Fibroblast of mammary gland (primary cell): ENCODE measurements around the gene KLF13.

Experiments
- DNase-seq: peaks from one replicate; pipeline ENCODE4 v3.0.0-alpha.2; 2010; ENCODE audit warnings: low read depth
- H3K4me3 ChIP-seq: 2 replicates; pipeline ENCODE4 v1.5.1; 2011; ENCODE audit warnings: low read depth, mild to moderate bottlenecking, low read length, moderate library complexity; ENCODE audit not compliant: control insufficient read depth
- TF ChIP-seq, protein P1 (sequence below): conservative IDR thresholded peaks from 2 replicates; pipeline ENCODE4 v1.5.1; 2011; ENCODE audit warnings: low read depth, low read length, inconsistent platforms; ENCODE audit not compliant: control insufficient read depth, insufficient read depth

Gene KLF13

DNA sequence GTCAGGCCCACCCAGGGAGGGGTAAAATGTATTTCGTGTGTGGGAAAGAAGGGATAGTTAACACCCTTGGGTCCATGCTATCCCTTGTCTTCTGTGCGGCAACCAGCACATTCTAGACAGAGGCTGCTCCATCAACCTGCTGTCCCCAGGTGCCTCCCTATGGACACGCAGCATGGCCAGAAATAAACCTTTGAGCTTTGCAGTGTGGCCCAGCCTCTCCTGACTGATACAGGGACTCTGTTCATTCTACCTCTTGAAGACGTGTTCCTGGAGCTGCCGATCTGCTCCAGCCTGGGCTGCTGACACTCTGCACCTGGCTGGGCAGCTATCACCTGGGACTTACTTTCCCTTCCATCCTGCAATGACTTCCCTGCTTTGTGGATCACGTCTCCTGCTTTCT lies 4.1 kb upstream of the KLF13 start:
- TF ChIP-seq, protein P1, sequence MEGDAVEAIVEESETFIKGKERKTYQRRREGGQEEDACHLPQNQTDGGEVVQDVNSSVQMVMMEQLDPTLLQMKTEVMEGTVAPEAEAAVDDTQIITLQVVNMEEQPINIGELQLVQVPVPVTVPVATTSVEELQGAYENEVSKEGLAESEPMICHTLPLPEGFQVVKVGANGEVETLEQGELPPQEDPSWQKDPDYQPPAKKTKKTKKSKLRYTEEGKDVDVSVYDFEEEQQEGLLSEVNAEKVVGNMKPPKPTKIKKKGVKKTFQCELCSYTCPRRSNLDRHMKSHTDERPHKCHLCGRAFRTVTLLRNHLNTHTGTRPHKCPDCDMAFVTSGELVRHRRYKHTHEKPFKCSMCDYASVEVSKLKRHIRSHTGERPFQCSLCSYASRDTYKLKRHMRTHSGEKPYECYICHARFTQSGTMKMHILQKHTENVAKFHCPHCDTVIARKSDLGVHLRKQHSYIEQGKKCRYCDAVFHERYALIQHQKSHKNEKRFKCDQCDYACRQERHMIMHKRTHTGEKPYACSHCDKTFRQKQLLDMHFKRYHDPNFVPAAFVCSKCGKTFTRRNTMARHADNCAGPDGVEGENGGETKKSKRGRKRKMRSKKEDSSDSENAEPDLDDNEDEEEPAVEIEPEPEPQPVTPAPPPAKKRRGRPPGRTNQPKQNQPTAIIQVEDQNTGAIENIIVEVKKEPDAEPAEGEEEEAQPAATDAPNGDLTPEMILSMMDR = no peak
- H3K4me3 ChIP-seq = no peak overlapping the region
- DNase-seq = no peak

GRCh38 chr15:31323627-31324026 lies 3.0 kb upstream of the KLF13 start:
- TF ChIP-seq, protein P1 = no peak
- DNase-seq = no peak
- H3K4me3 ChIP-seq = no peak overlapping the region

DNA sequence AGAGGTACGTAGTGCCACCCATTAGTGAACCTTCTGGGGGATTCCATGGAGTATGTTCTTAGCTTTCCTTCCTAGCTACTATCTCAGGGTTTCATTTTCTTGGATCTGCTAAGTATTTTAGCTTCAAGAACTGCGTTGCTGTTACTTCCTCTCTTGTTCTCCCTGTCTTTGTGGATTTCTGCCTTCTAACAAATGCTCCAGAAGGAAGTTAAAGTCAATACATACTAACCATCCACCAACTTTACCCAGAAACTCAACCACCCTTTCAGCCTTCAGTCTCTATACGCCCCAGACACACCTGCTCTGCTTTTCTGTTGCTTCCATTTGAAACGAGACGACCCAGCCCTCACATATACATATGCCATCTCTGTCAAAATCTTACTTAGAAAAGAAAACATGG lies 2.4 kb upstream of the KLF13 start:
- TF ChIP-seq, protein P1 = no peak
- no peak overlapping the region for H3K4me3 ChIP-seq
- DNase-seq = no peak

DNA sequence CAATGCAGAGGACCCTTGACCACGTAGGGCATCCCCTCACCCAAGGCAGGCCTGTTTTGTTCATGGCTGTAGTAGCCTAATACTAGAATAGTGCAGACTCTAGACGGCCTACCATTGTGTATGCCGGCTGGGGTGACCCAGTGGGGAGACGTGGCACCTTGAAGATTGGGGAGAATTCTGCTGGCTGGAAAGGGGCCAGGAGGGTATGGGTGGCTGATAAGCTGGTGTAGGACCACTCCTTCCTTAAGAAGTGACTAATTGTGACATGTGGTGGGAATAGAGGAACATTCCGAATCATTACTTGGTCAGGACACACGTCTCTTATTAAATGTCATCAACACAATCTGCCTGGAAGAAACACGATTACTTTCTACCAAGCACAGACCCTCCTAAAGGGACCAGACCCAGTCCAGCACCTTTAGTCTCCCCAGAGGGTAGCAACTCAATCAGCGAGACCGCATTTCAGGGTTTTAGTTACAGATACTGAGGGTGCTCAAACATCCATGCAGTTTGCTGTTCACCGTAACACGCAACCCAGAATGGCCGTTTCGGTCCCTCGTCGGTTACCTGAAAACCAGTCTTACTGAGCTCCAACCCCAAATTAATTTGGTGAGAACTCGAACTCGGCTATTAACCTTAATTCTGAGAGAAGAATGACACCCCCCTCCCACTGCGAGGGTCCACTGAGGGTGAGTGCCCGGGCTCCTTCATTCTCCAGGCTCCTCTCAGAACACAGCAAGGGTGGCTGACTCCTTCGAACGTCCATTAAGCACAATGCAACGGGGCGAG lies 1.6 kb upstream of the KLF13 start:
- TF ChIP-seq, protein P1 = no peak
- no peak for DNase-seq
- peak overlapping the region; percentile 57 for H3K4me3 ChIP-seq

GRCh38 chr15:31325595-31326155 lies 960 bp upstream of the KLF13 start:
- H3K4me3 ChIP-seq = peak overlapping the region; percentile 57
- no peak for DNase-seq
- TF ChIP-seq, protein P1 = no peak

GRCh38 chr15:31326875-31327668 lies 437 bp downstream of the KLF13 start:
- H3K4me3 ChIP-seq = peak overlapping the region; percentile 56
- DNase-seq = peak; percentile 55
- TF ChIP-seq, protein P1 = no peak
